ENCODE results near the gene INTS3. TPM values are rescaled to one million over a fixed set of nuclear protein-coding genes. Genes with fewer than 3 reads are reported as not detected.

INTS3 gene
- polyA plus RNA-seq, 1 donor from 2014 or later, result 29.9 TPM

GRCh38 chr1:153774780-153775457, 47.1 kb downstream of the INTS3 start, which contains the start of gene SLC27A3:
Gene SLC27A3 (plus strand): TSS chr1:153775407. CDS start chr1:153775498, 91 bp downstream.
- H3K36me3 ChIP-seq (ENCODE audit: insufficient read depth, low read length), result no peaks in the 10 kb centered on the region
- H3K9ac ChIP-seq (ENCODE audit: low read length), result peak within 1 kb of the TSS; percentile 89
- no peaks in the 10 kb centered on the region for H3K9me3 ChIP-seq (ENCODE audit: low read length)
- no peaks in the 10 kb centered on the region for H3K79me2 ChIP-seq (replicated peaks; ENCODE audit: insufficient read depth, low read length)
- H3K27ac ChIP-seq (ENCODE audit: low read length), result peak within 1 kb of the TSS; percentile 75
- no peak for TF ChIP-seq TAF1 (IDR thresholded peaks at IDR 0.05; ENCODE audit: low read depth)
- no peak for TF ChIP-seq REST (IDR thresholded peaks at IDR 0.05; ENCODE audit: borderline replicate concordance)
- TF ChIP-seq, protein P1, sequence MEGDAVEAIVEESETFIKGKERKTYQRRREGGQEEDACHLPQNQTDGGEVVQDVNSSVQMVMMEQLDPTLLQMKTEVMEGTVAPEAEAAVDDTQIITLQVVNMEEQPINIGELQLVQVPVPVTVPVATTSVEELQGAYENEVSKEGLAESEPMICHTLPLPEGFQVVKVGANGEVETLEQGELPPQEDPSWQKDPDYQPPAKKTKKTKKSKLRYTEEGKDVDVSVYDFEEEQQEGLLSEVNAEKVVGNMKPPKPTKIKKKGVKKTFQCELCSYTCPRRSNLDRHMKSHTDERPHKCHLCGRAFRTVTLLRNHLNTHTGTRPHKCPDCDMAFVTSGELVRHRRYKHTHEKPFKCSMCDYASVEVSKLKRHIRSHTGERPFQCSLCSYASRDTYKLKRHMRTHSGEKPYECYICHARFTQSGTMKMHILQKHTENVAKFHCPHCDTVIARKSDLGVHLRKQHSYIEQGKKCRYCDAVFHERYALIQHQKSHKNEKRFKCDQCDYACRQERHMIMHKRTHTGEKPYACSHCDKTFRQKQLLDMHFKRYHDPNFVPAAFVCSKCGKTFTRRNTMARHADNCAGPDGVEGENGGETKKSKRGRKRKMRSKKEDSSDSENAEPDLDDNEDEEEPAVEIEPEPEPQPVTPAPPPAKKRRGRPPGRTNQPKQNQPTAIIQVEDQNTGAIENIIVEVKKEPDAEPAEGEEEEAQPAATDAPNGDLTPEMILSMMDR (IDR thresholded peaks at IDR 0.05; ENCODE audit: poor library complexity, severe bottlenecking), result no peak
- no peak for TF ChIP-seq POLR2AphosphoS5 (IDR thresholded peaks at IDR 0.05)
- TF ChIP-seq MXI1 (conservative IDR thresholded peaks at IDR 0.05; ENCODE audit: poor library complexity, severe bottlenecking), result no peak
- H3K9me2 ChIP-seq (ENCODE audit: insufficient read depth, low read length), result no peaks in the 10 kb centered on the region
- H3K27me3 ChIP-seq (ENCODE audit: insufficient read depth, low read depth, low read length), result no peaks in the 10 kb centered on the region
- peak within 1 kb of the TSS; percentile 82 for H3K4me2 ChIP-seq (ENCODE audit: low read length)
- peak within 1 kb of the TSS; percentile 94 for H3K4me3 ChIP-seq (ENCODE audit: low read length)
- H3F3A ChIP-seq (ENCODE audit: insufficient read depth, low read length, poor library complexity, severe bottlenecking), result no peaks in the 10 kb centered on the region
- H4K20me1 ChIP-seq (ENCODE audit: insufficient read depth), result no peaks in the 10 kb centered on the region
- H2AFZ ChIP-seq (ENCODE audit: low read depth, low read length), result peak within 1 kb of the TSS; percentile 56

DNA sequence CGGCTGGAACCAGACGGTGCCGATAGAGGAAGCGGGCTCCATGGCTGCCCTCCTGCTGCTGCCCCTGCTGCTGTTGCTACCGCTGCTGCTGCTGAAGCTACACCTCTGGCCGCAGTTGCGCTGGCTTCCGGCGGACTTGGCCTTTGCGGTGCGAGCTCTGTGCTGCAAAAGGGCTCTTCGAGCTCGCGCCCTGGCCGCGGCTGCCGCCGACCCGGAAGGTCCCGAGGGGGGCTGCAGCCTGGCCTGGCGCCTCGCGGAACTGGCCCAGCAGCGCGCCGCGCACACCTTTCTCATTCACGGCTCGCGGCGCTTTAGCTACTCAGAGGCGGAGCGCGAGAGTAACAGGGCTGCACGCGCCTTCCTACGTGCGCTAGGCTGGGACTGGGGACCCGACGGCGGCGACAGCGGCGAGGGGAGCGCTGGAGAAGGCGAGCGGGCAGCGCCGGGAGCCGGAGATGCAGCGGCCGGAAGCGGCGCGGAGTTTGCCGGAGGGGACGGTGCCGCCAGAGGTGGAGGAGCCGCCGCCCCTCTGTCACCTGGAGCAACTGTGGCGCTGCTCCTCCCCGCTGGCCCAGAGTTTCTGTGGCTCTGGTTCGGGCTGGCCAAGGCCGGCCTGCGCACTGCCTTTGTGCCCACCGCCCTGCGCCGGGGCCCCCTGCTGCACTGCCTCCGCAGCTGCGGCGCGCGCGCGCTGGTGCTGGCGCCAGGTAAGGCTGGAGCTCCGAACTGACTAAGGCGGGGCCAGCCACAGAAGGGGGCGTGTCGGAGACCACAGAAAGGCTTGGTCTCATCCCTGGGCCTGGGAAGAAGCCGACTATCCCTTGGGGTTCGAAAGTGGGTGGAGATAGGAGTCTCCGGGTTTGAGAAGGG, 47.8 kb downstream of the INTS3 start:
- Histone ChIP-seq H4K20me1 (ENCODE audit: insufficient read depth) (no peaks in the 10 kb centered on the region), H2AFZ (ENCODE audit: low read depth, low read length) (peak overlapping the region; percentile 56)

More for the DNA sequence above, 47.8 kb downstream of the INTS3 start:
- no peaks in the 10 kb centered on the region for H3K9me3 ChIP-seq (ENCODE audit: low read length)
- no peaks in the 10 kb centered on the region for H3K79me2 ChIP-seq (replicated peaks; ENCODE audit: insufficient read depth, low read length)
- H3K9me2 ChIP-seq (ENCODE audit: insufficient read depth, low read length), result no peaks in the 10 kb centered on the region
- H3K4me2 ChIP-seq (ENCODE audit: low read length), result peak overlapping the region; percentile 82
- H3K4me3 ChIP-seq (ENCODE audit: low read length), result peak overlapping the region; percentile 94
- peak overlapping the region; percentile 89 for H3K9ac ChIP-seq (ENCODE audit: low read length)
- peak overlapping the region; percentile 75 for H3K27ac ChIP-seq (ENCODE audit: low read length)
- H3K36me3 ChIP-seq (ENCODE audit: insufficient read depth, low read length), result no peaks in the 10 kb centered on the region
- TF ChIP-seq TAF1 (IDR thresholded peaks at IDR 0.05; ENCODE audit: low read depth), result peak; percentile 60
- peak; percentile 82 for TF ChIP-seq MXI1 (conservative IDR thresholded peaks at IDR 0.05; ENCODE audit: poor library complexity, severe bottlenecking)
- TF ChIP-seq EZH2 (IDR thresholded peaks at IDR 0.05; ENCODE audit: borderline replicate concordance, insufficient read depth, low read length, poor library complexity, severe bottlenecking), result no peak
- TF ChIP-seq RAD21 (conservative IDR thresholded peaks at IDR 0.05), result no peak
- peak; percentile 85 for TF ChIP-seq POLR2AphosphoS5 (IDR thresholded peaks at IDR 0.05)
- peak; percentile 31 for TF ChIP-seq SMC3 (conservative IDR thresholded peaks at IDR 0.05; ENCODE audit: poor library complexity)
- TF ChIP-seq REST (IDR thresholded peaks at IDR 0.05; ENCODE audit: borderline replicate concordance), result peak; percentile 65
- no peak for TF ChIP-seq EP300 (conservative IDR thresholded peaks at IDR 0.05; ENCODE audit: poor library complexity, severe bottlenecking)
- TF ChIP-seq, protein P1 (IDR thresholded peaks at IDR 0.05; ENCODE audit: poor library complexity, severe bottlenecking), result peak; percentile 42
- H3K27me3 ChIP-seq (ENCODE audit: insufficient read depth, low read depth, low read length), result no peaks in the 10 kb centered on the region
- H3F3A ChIP-seq (ENCODE audit: insufficient read depth, low read length, poor library complexity, severe bottlenecking), result no peaks in the 10 kb centered on the region
